ENCODE results near the gene CFAP126. TPM values are rescaled to one million over a fixed set of nuclear protein-coding genes. Genes with fewer than 3 reads are reported as not detected.
"Not testable (repeated sequence)": the region's sequence is repeated elsewhere in the genome, so short reads cannot be mapped to it uniquely, and the experiment has no call there.

Gene CFAP126, protein sequence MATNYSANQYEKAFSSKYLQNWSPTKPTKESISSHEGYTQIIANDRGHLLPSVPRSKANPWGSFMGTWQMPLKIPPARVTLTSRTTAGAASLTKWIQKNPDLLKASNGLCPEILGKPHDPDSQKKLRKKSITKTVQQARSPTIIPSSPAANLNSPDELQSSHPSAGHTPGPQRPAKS
- not detected in 2 replicates for total RNA-seq (ENCODE audit: low replicate concordance)

DNA sequence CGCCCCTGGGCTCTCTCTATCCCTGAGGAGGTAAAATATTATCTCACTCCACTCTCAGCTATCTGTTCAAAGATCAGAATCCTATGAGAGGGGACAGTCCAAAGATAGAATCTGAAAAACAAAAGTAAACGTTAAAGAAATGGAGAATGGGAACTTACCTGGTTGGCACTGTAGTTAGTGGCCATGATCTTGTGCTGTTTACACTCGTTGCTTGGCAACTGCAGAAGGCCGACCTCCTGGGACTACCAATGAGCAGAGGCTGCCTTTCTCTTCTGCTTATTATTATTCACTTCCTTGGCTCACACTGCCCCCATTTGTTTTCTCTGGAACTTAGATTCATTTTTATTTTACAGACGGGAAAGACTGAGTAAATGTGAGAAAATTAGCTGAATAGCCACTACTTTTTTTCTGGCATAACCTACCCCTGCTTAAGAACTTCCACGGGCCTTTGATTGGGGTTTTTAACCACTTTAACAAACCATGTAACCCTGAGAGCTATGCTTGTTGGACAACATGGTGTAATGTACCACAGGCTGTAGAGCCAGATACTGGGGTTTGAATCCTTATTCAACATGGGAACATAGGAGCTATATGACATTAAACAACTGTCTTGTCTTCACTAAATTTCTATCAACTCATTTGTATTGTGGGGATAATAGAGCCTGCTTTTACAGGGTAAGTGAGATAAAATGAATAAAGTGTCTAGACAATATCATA, at the start of gene CFAP126:
CFAP126 (minus strand) TSS at position 193 of the 717 bp plus-strand sequence; CDS start at position 185, 8 bp downstream.
- Mint-ChIP-seq H3K27ac (peak within 1 kb of the TSS; percentile 43), H3K9me3 (no peaks in the 10 kb centered on the region), H3K4me1 (peaks cover 7% of the 10 kb centered on the region), H3K4me3 (no peak within 1 kb of the TSS), H3K27me3 (ENCODE audit: insufficient read depth, low read depth) (peaks cover 2% of the 10 kb centered on the region), H3K36me3 (peaks cover 18% of the 10 kb centered on the region)
- Histone ChIP-seq H3K79me2 (ENCODE audit: low read depth) (no peaks in the 10 kb centered on the region), H4K20me1 (ENCODE audit: low read depth) (no peaks in the 10 kb centered on the region), H3K9me3 (ENCODE audit: low read depth) (no peaks in the 10 kb centered on the region), H3F3A (ENCODE audit: low read depth) (no peaks in the 10 kb centered on the region), H3K27me3 (no peaks in the 10 kb centered on the region), H3K27ac (no peak within 1 kb of the TSS), H3K4me3 (no peak within 1 kb of the TSS), H3K4me2 (no peak within 1 kb of the TSS), H3K9ac (no peak within 1 kb of the TSS), H3K4me1 (no peaks in the 10 kb centered on the region), H2AFZ (replicated peaks) (no peak within 1 kb of the TSS), H3K36me3 (no peaks in the 10 kb centered on the region)
- TF ChIP-seq, protein P1, sequence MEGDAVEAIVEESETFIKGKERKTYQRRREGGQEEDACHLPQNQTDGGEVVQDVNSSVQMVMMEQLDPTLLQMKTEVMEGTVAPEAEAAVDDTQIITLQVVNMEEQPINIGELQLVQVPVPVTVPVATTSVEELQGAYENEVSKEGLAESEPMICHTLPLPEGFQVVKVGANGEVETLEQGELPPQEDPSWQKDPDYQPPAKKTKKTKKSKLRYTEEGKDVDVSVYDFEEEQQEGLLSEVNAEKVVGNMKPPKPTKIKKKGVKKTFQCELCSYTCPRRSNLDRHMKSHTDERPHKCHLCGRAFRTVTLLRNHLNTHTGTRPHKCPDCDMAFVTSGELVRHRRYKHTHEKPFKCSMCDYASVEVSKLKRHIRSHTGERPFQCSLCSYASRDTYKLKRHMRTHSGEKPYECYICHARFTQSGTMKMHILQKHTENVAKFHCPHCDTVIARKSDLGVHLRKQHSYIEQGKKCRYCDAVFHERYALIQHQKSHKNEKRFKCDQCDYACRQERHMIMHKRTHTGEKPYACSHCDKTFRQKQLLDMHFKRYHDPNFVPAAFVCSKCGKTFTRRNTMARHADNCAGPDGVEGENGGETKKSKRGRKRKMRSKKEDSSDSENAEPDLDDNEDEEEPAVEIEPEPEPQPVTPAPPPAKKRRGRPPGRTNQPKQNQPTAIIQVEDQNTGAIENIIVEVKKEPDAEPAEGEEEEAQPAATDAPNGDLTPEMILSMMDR (IDR thresholded peaks at IDR 0.05) = no peak
- no peak for TF ChIP-seq EZH2phosphoT487 (IDR thresholded peaks at IDR 0.05)
- no peak for TF ChIP-seq EZH2 (IDR thresholded peaks at IDR 0.05)
- DNase-seq (ENCODE audit: low spot score) = peak; percentile 15

DNA sequence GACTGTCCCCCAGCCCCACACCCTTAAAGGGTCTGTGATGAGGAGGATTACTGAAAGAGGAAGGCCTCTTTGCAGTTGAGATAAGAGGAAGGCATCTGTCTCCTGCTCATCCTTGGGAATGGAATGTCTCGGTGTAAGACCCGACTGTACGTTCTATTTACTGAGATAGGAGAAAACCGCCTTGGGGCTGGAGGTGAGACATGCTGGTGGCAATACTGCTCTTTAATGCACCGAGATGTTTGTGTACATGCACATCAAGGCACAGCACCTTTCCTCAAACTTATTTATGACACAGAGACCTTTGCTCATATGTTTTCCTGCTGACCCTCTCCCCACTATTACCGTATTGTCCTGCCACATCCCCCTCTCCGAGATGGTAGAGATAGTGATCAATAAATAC, 45.4 kb upstream of the CFAP126 start:
- H3K36me3 Mint-ChIP-seq; H3K4me3 ChIP-seq; H3K4me3 Mint-ChIP-seq; H3K79me2 ChIP-seq (ENCODE audit: low read depth); H3K9me3 Mint-ChIP-seq; H3K4me1 Mint-ChIP-seq; H3K27me3 ChIP-seq; DNase-seq (ENCODE audit: low spot score); H3K27ac ChIP-seq; H4K20me1 ChIP-seq (ENCODE audit: low read depth); H3K9me3 ChIP-seq (ENCODE audit: low read depth); H2AFZ ChIP-seq (replicated peaks); H3K36me3 ChIP-seq; H3K27me3 Mint-ChIP-seq (ENCODE audit: insufficient read depth, low read depth); H3K27ac Mint-ChIP-seq; H3K4me2 ChIP-seq; H3K4me1 ChIP-seq; H3K9ac ChIP-seq: not testable (repeated sequence)
- peaks cover 19% of the 10 kb centered on the region for H3F3A ChIP-seq (ENCODE audit: low read depth)

DNA sequence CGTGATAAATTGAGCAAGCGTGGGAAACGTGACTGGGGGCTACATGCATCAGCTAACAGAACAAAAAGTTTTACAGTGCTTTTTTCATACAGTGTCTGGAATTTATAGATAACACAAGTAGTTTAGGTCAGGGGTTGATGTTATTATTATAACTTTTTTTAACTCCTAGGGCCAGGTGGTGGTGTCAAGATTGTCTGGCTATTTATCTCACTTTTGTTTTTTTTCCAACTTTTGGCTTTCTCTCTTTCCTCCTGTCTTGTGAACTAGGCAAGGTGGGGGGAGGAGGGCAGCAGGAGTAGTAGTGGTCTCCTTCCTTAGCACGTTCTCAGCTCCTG, 42.9 kb upstream of the CFAP126 start:
- H3K4me1 ChIP-seq; H3K9ac ChIP-seq; H2AFZ ChIP-seq (replicated peaks); H3K4me3 ChIP-seq; H3K36me3 Mint-ChIP-seq; H3K9me3 ChIP-seq (ENCODE audit: low read depth); H3K9me3 Mint-ChIP-seq; H3K4me1 Mint-ChIP-seq; H3K27ac ChIP-seq; H3K4me3 Mint-ChIP-seq; H3K4me2 ChIP-seq; H3K27ac Mint-ChIP-seq; DNase-seq (ENCODE audit: low spot score); H3K27me3 ChIP-seq; H3K27me3 Mint-ChIP-seq (ENCODE audit: insufficient read depth, low read depth); H4K20me1 ChIP-seq (ENCODE audit: low read depth); H3K36me3 ChIP-seq; H3K79me2 ChIP-seq (ENCODE audit: low read depth): not testable (repeated sequence)
- H3F3A ChIP-seq (ENCODE audit: low read depth) = peaks cover 15% of the 10 kb centered on the region

DNA sequence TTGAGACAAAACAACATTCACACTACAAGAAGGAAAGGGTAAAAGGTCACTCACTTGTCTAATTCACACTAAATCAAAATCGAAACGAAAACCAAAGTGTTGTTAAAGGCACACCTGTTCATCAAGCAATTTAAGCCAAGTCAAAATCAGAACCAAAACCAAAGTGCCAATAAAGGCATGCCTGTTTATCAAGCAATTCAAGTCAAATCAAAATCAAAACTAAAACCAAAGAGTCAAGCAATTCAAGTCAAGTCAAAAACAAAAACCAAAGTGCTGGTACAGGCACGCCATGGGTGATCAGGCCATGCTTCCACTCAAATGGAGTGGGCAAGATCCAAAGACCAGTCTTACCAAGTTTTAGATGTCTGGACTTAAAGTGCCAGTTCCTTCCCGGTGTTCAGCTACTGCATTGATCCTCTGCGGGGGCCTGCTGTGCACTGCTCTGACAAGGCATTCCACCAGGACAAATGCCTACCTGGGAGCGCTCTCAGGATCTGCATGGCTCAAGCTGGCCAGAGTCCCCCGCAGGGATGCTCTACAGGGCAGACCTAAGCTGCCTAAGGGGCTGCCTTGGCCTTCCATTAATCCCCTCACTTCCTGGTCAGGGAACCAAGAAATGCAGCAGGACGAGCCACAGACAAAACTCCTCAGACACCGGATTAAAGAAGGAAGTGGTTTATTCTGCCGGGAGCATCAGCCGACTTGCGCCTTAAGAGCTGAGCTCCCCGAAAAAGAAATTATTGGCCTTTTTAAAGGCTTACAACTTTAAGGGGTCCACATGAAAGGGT, 42.4 kb upstream of the CFAP126 start:
- H3K27me3 Mint-ChIP-seq (ENCODE audit: insufficient read depth, low read depth); H3K27ac ChIP-seq; H3K27me3 ChIP-seq; H3K9ac ChIP-seq; H3K79me2 ChIP-seq (ENCODE audit: low read depth); H2AFZ ChIP-seq (replicated peaks); H3K36me3 Mint-ChIP-seq; H4K20me1 ChIP-seq (ENCODE audit: low read depth); H3K36me3 ChIP-seq; H3K4me1 ChIP-seq; H3K9me3 Mint-ChIP-seq; H3K27ac Mint-ChIP-seq; H3K4me1 Mint-ChIP-seq; H3K9me3 ChIP-seq (ENCODE audit: low read depth); H3K4me2 ChIP-seq; H3K4me3 ChIP-seq: not testable (repeated sequence)
- DNase-seq (ENCODE audit: low spot score) = peak; percentile 40
- H3F3A ChIP-seq (ENCODE audit: low read depth) = peaks cover 15% of the 10 kb centered on the region
- H3K4me3 Mint-ChIP-seq = peak overlapping the region; percentile 33

Data from neural progenitor cell (in vitro differentiated cells).